MM.1S (cell line): ENCODE results near the gene EGR4.

ENCODE experiments used
- DNase-seq: peaks from one replicate; pipeline ENCODE4 v3.0.0-alpha.2; 2015
- H2AFZ ChIP-seq: fragments of 300-600 bp; sonication (generic); 2 replicates; pipeline ENCODE4 v1.6.0; 2016; ENCODE audit warnings: antibody characterized with exemption, low read length
- H3F3A ChIP-seq: fragments of 300-600 bp; sonication (generic); 2 replicates; pipeline ENCODE4 v1.6.1; 2016; ENCODE audit warnings: mild to moderate bottlenecking, antibody characterized with exemption, low read length, moderate library complexity, mixed read lengths; ENCODE audit not compliant: insufficient read depth
- H3K27ac ChIP-seq: fragments of 300-600 bp; sonication (generic); 2 replicates; pipeline ENCODE4 v1.5.1; 2016; ENCODE audit warnings: mild to moderate bottlenecking, low read length
- H3K27me3 ChIP-seq: fragments of 300-600 bp; sonication (generic); replicated peaks from 2 replicates; pipeline ENCODE4 v1.6.0; 2016; ENCODE audit warnings: low read length; ENCODE audit not compliant: insufficient read depth
- H3K36me3 ChIP-seq: fragments of 300-600 bp; sonication (generic); replicated peaks from 2 replicates; pipeline ENCODE4 v1.6.1; 2016; ENCODE audit warnings: mild to moderate bottlenecking, low read length, mixed read lengths; ENCODE audit not compliant: insufficient read depth
- H3K4me1 ChIP-seq: fragments of 300-600 bp; sonication (generic); 2 replicates; pipeline ENCODE4 v1.6.1; 2016; ENCODE audit warnings: low read length, mixed read lengths
- H3K4me2 ChIP-seq: fragments of 300-600 bp; sonication (generic); 2 replicates; pipeline ENCODE4 v1.6.0; 2016; ENCODE audit warnings: low read depth, low read length
- H3K4me3 ChIP-seq: fragments of 300-600 bp; sonication (generic); 2 replicates; pipeline ENCODE4 v1.5.1; 2016; ENCODE audit warnings: low read length, mixed read lengths
- H3K79me2 ChIP-seq: fragments of 300-600 bp; sonication (generic); 2 replicates; pipeline ENCODE4 v1.6.1; 2016; ENCODE audit warnings: mixed run types, low read length, mixed read lengths
- H3K9ac ChIP-seq: fragments of 300-600 bp; sonication (generic); 2 replicates; pipeline ENCODE4 v1.6.1; 2016; ENCODE audit warnings: low read length, mixed read lengths
- H3K9me2 ChIP-seq: fragments of 300-600 bp; sonication (generic); replicated peaks from 2 replicates; pipeline ENCODE4 v1.6.1; 2016; ENCODE audit warnings: mild to moderate bottlenecking, low read length, mixed read lengths; ENCODE audit not compliant: insufficient read depth
- H3K9me3 ChIP-seq: fragments of 300-600 bp; sonication (generic); replicated peaks from 2 replicates; pipeline ENCODE4 v1.6.1; 2016; ENCODE audit warnings: mild to moderate bottlenecking, low read length, mixed read lengths; ENCODE audit not compliant: insufficient read depth
- H4K20me1 ChIP-seq: fragments of 300-600 bp; sonication (generic); 2 replicates; pipeline ENCODE4 v1.6.1; 2016; ENCODE audit warnings: mild to moderate bottlenecking, low read length, moderate library complexity, mixed read lengths; ENCODE audit not compliant: insufficient read depth
- CTCF ChIP-seq: fragments of 300-600 bp; sonication (generic); IDR thresholded peaks from 2 replicates; pipeline ENCODE4 v1.5.1; 2016; ENCODE audit warnings: antibody characterized with exemption, low read length, mixed read lengths
- EZH2 ChIP-seq: fragments of 300-600 bp; sonication (generic); optimal IDR thresholded peaks from 2 replicates; pipeline ENCODE3; 2017; ENCODE audit warnings: low read depth, mild to moderate bottlenecking, antibody characterized with exemption, low read length, mixed read lengths
- EZH2phosphoT487 ChIP-seq: fragments of 300-600 bp; sonication (generic); IDR thresholded peaks from 2 replicates; pipeline ENCODE4 v1.6.1; 2018; ENCODE audit warnings: antibody characterized with exemption, low read length

EGR4 gene

GRCh38 chr2:73267008-73267407 lies 26.3 kb downstream of the EGR4 start:
- Histone ChIP-seq H3K27ac (no peak overlapping the region), H3K4me2 (no peak overlapping the region), H3K4me3 (no peak overlapping the region), H3F3A (no peaks in the 10 kb centered on the region), H3K4me1 (no peaks in the 10 kb centered on the region), H3K27me3 (no peaks in the 10 kb centered on the region), H3K9me3 (no peaks in the 10 kb centered on the region), H2AFZ (no peak overlapping the region), H3K36me3 (no peaks in the 10 kb centered on the region), H4K20me1 (no peaks in the 10 kb centered on the region), H3K79me2 (no peaks in the 10 kb centered on the region), H3K9ac (no peak overlapping the region), H3K9me2 (no peaks in the 10 kb centered on the region)
- no peak for DNase-seq
- no peak for TF ChIP-seq EZH2

GRCh38 chr2:73266061-73266901 lies 27.1 kb downstream of the EGR4 start:
- H3K9me2 ChIP-seq: no peaks in the 10 kb centered on the region
- no peaks in the 10 kb centered on the region for H3F3A ChIP-seq
- no peaks in the 10 kb centered on the region for H3K9me3 ChIP-seq
- no peak overlapping the region for H3K4me2 ChIP-seq
- no peaks in the 10 kb centered on the region for H3K27me3 ChIP-seq
- DNase-seq: no peak
- no peaks in the 10 kb centered on the region for H3K36me3 ChIP-seq
- no peak overlapping the region for H3K27ac ChIP-seq
- no peaks in the 10 kb centered on the region for H4K20me1 ChIP-seq
- H3K4me1 ChIP-seq: no peaks in the 10 kb centered on the region
- H3K79me2 ChIP-seq: no peaks in the 10 kb centered on the region
- no peak overlapping the region for H2AFZ ChIP-seq
- H3K4me3 ChIP-seq: no peak overlapping the region
- TF ChIP-seq EZH2phosphoT487: no peak
- no peak for TF ChIP-seq EZH2
- TF ChIP-seq CTCF: no peak
- H3K9ac ChIP-seq: no peak overlapping the region

GRCh38 chr2:73265298-73266060 lies 27.9 kb downstream of the EGR4 start:
- Histone ChIP-seq H3K27me3 (no peaks in the 10 kb centered on the region), H3F3A (no peaks in the 10 kb centered on the region), H3K4me2 (no peak overlapping the region), H3K9me3 (no peaks in the 10 kb centered on the region), H3K36me3 (no peaks in the 10 kb centered on the region), H4K20me1 (no peaks in the 10 kb centered on the region), H3K4me3 (no peak overlapping the region), H3K4me1 (no peaks in the 10 kb centered on the region), H3K9ac (no peak overlapping the region), H2AFZ (no peak overlapping the region), H3K27ac (no peak overlapping the region), H3K9me2 (no peaks in the 10 kb centered on the region), H3K79me2 (no peaks in the 10 kb centered on the region)
- TF ChIP-seq CTCF (no peak), EZH2phosphoT487 (no peak)
- DNase-seq: no peak

- no peaks in the 10 kb centered on the region for H3K4me1 ChIP-seq
- no peaks in the 10 kb centered on the region for H3K9me2 ChIP-seq
- no peak overlapping the region for H3K4me2 ChIP-seq
Measured at GRCh38 chr2:73264783-73265182, 28.6 kb downstream of the EGR4 start.

More at GRCh38 chr2:73264783-73265182, 28.6 kb downstream of the EGR4 start:
- Histone ChIP-seq H4K20me1 (no peaks in the 10 kb centered on the region), H3K36me3 (no peaks in the 10 kb centered on the region), H3F3A (no peaks in the 10 kb centered on the region), H3K9me3 (no peaks in the 10 kb centered on the region), H3K4me3 (no peak overlapping the region), H3K79me2 (no peaks in the 10 kb centered on the region), H3K27ac (no peak overlapping the region), H3K27me3 (no peaks in the 10 kb centered on the region), H3K9ac (no peak overlapping the region), H2AFZ (no peak overlapping the region)
- TF ChIP-seq EZH2phosphoT487 (no peak), CTCF (no peak), EZH2 (no peak)
- DNase-seq: no peak
